OCI-LY3 (cell line): ENCODE measurements around the gene KLF3.

Source experiments
- H2AFZ ChIP-seq: fragments of 200-600, 300-600 bp; shearing (Covaris generic); 2 replicates; pipeline ENCODE4 v1.6.0; 2014; ENCODE audit warnings: antibody characterized with exemption, low read depth, low read length
- H3K27ac ChIP-seq: fragments of 200-600, 300-600 bp; sonication (generic); 2 replicates; pipeline ENCODE4 v1.5.1; 2014; ENCODE audit warnings: mild to moderate bottlenecking, low read length, moderate library complexity, mixed read lengths
- H3K27me3 ChIP-seq: fragments of 200-600, 300-600 bp; sonication (generic); 2 replicates; pipeline ENCODE4 v1.6.1; 2014; ENCODE audit warnings: low read depth, low read length, mixed read lengths
- H3K36me3 ChIP-seq: fragments of 200-600, 300-600 bp; sonication (generic); replicated peaks from 2 replicates; pipeline ENCODE3; 2014; ENCODE audit warnings: low read depth, low read length, mixed read lengths
- H3K4me1 ChIP-seq: fragments of 300-600, 200-600 bp; sonication (generic); 2 replicates; pipeline ENCODE4 v1.6.1; 2014; ENCODE audit warnings: low read length, mixed read lengths
- H3K4me2 ChIP-seq: fragments of 200-600, 300-600 bp; sonication (generic); 2 replicates; pipeline ENCODE4 v1.6.1; 2014; ENCODE audit warnings: low read length, mixed read lengths
- H3K4me3 ChIP-seq: fragments of 300-600, 200-600 bp; sonication (generic); 2 replicates; pipeline ENCODE4 v1.5.1; 2014; ENCODE audit warnings: antibody characterized with exemption, mild to moderate bottlenecking, low read length, moderate library complexity
- H3K79me2 ChIP-seq: fragments of 300-600, 200-600 bp; shearing (Covaris generic); 2 replicates; pipeline ENCODE4 v1.6.1; 2014; ENCODE audit warnings: mild to moderate bottlenecking, low read length, mixed read lengths
- H3K9ac ChIP-seq: fragments of 300-600, 200-600 bp; shearing (Covaris generic); 2 replicates; pipeline ENCODE4 v1.6.0; 2014; ENCODE audit warnings: mild to moderate bottlenecking, low read length, moderate library complexity
- H3K9me3 ChIP-seq: fragments of 200-600, 300-600 bp; shearing (Covaris generic); 2 replicates; pipeline ENCODE4 v1.6.1; 2014; ENCODE audit warnings: low read length, mixed read lengths; ENCODE audit not compliant: insufficient read depth
- H4K20me1 ChIP-seq: fragments of 200-600, 300-600 bp; sonication (generic); 2 replicates; pipeline ENCODE4 v1.6.1; 2016; ENCODE audit warnings: low read length, mixed read lengths; ENCODE audit not compliant: insufficient read depth
- EZH2phosphoT487 ChIP-seq: fragments of 200-600 bp; shearing (Covaris generic); IDR thresholded peaks from 2 replicates; pipeline ENCODE4 v1.6.1; 2018; ENCODE audit warnings: antibody characterized with exemption, mixed run types, low read depth
- TF ChIP-seq, protein P1 (sequence below): fragments of 200-600, 300-600 bp; sonication (generic); IDR thresholded peaks from 2 replicates; pipeline ENCODE4 v1.5.1; 2014; ENCODE audit warnings: antibody characterized with exemption, low read length, low read depth

The KLF3 gene

DNA sequence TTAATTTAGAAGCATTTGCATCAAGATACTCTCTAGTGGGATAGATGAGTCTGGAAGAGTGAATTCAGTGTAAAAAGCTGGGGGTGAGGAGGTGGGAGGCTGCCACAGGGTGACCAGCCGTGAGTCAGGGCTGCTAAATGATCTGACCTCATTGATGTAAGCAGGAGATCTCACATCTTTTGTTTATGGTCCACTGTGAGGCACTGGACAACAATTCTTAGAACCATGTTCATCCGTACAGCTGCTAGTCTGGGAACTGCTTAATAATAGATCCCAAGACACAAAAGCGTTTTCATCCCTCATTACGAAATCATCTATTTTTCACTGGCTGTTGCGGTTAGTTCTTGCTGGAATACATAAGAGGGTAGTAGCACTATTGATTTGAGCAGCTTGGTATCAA, 14.1 kb downstream of the KLF3 start:
- no peak overlapping the region for H3K4me3 ChIP-seq
- H3K36me3 ChIP-seq, result no peaks in the 10 kb centered on the region
- H4K20me1 ChIP-seq, result no peaks in the 10 kb centered on the region
- no peak overlapping the region for H3K9ac ChIP-seq
- H3K4me1 ChIP-seq, result peaks cover 9% of the 10 kb centered on the region
- H3K27ac ChIP-seq, result no peak overlapping the region
- H2AFZ ChIP-seq, result no peak overlapping the region
- TF ChIP-seq, protein P1, sequence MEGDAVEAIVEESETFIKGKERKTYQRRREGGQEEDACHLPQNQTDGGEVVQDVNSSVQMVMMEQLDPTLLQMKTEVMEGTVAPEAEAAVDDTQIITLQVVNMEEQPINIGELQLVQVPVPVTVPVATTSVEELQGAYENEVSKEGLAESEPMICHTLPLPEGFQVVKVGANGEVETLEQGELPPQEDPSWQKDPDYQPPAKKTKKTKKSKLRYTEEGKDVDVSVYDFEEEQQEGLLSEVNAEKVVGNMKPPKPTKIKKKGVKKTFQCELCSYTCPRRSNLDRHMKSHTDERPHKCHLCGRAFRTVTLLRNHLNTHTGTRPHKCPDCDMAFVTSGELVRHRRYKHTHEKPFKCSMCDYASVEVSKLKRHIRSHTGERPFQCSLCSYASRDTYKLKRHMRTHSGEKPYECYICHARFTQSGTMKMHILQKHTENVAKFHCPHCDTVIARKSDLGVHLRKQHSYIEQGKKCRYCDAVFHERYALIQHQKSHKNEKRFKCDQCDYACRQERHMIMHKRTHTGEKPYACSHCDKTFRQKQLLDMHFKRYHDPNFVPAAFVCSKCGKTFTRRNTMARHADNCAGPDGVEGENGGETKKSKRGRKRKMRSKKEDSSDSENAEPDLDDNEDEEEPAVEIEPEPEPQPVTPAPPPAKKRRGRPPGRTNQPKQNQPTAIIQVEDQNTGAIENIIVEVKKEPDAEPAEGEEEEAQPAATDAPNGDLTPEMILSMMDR, result no peak
- no peak for TF ChIP-seq EZH2phosphoT487
- H3K4me2 ChIP-seq, result no peak overlapping the region
- no peaks in the 10 kb centered on the region for H3K79me2 ChIP-seq
- H3K9me3 ChIP-seq, result no peaks in the 10 kb centered on the region
- H3K27me3 ChIP-seq, result peaks cover 40% of the 10 kb centered on the region

DNA sequence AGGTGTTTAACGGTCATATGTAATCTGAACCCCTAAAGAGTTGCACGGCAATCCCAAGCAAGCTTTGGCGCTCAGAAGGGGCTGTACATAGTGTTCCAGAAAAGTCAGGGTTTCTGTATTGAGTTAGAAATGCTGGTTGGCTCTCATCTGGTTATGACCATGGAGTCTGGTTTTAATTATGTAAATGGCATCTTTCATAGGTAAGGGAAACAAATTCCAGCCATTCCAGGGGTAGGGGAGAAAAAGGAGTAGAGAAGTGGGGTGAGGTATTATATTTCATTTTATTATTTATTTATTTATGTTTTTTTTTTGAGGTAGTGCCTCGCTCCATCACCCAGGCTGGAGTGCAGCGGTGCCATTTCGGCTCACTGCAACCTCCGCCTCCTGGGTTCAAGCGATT, 15.9 kb downstream of the KLF3 start:
- Histone ChIP-seq H3K4me3 (no peak overlapping the region), H4K20me1 (no peaks in the 10 kb centered on the region)

DNA sequence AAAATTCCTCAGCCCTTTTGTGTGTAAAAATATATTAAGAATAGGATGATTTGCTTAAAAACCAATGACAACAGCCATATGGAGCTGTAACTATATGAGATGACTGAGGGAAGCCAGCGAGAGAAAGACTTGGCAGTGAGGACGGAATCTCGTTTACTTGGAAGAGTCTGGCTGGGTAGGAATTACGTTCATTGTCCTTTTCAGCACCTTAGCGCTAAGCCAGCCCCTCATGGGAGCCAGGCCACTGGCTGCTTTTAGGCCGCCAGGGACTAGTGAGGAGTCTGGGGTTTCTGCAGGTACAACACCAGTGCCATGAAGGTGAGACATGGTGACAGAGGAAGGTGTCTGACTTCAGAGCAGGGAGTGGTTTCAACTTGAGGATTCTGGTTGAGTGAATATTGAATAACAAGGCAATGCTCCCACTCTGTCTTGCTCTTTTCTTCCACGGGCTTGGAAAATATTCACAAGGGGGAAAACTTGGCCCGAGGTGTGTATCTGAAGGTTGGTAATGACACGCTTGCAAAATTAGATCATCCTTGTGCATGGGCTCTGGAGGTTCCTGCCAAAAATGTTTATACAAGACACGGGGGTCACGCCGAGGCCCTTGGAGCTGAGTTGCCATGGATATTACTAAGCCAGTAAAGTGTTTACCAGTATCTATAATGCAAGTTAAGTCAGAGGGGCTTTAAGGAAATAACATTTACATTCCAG, 17.4 kb downstream of the KLF3 start:
- Histone ChIP-seq H2AFZ (no peak overlapping the region), H4K20me1 (no peaks in the 10 kb centered on the region), H3K4me3 (no peak overlapping the region), H3K9ac (no peak overlapping the region), H3K79me2 (no peaks in the 10 kb centered on the region), H3K9me3 (no peaks in the 10 kb centered on the region), H3K4me2 (no peak overlapping the region), H3K27ac (no peak overlapping the region), H3K36me3 (no peaks in the 10 kb centered on the region), H3K4me1 (no peaks in the 10 kb centered on the region), H3K27me3 (peaks cover 29% of the 10 kb centered on the region)
- TF ChIP-seq EZH2phosphoT487, result no peak
- TF ChIP-seq, protein P1, result no peak

More for the DNA sequence above, 15.9 kb downstream of the KLF3 start:
- Histone ChIP-seq H3K4me2 (no peak overlapping the region), H3K27me3 (peaks cover 31% of the 10 kb centered on the region), H3K79me2 (no peaks in the 10 kb centered on the region), H3K4me1 (peaks cover 5% of the 10 kb centered on the region), H3K27ac (no peak overlapping the region), H3K36me3 (no peaks in the 10 kb centered on the region), H2AFZ (no peak overlapping the region), H3K9ac (no peak overlapping the region), H3K9me3 (no peaks in the 10 kb centered on the region)
- no peak for TF ChIP-seq EZH2phosphoT487
- TF ChIP-seq, protein P1, result no peak

DNA sequence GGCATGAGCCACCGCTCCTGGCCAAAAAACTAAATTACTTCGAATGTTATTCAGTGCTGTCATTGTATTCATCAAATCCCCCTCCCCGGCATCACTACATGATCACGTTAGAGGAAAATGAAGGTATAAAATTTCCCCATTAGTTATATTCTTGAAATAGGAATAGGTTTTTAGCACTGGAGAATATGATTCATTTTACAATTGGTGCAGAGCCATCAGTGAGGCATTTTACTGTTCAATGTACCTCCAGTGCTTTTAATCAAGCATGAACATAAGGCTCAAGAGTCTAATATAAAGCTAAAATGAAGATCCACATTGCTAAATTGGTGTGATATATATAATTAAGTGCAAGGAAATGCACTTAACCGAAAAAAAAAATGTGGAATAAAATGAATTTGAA, 18.3 kb downstream of the KLF3 start:
- no peaks in the 10 kb centered on the region for H3K4me1 ChIP-seq
- H2AFZ ChIP-seq, result no peak overlapping the region
- no peaks in the 10 kb centered on the region for H3K36me3 ChIP-seq
- H3K27ac ChIP-seq, result no peak overlapping the region
- H3K4me2 ChIP-seq, result no peak overlapping the region
- H3K79me2 ChIP-seq, result no peaks in the 10 kb centered on the region
- H3K27me3 ChIP-seq, result peaks cover 31% of the 10 kb centered on the region
- no peaks in the 10 kb centered on the region for H4K20me1 ChIP-seq
- H3K9me3 ChIP-seq, result no peaks in the 10 kb centered on the region
- H3K4me3 ChIP-seq, result no peak overlapping the region
- TF ChIP-seq EZH2phosphoT487, result no peak
- TF ChIP-seq, protein P1, result no peak
- no peak overlapping the region for H3K9ac ChIP-seq
